GM12878 (cell line): ENCODE results near the gene ARHGEF18. TPM values are rescaled to one million over a fixed set of nuclear protein-coding genes. Genes with fewer than 3 reads are reported as not detected.

ENCODE experiments used
- ATF7 ChIP-seq: fragments of 450-650 bp; IDR thresholded peaks from 2 replicates; pipeline ENCODE4 v1.6.1; 2016; ENCODE audit warnings: low read depth, mild to moderate bottlenecking
- BACH1 ChIP-seq: fragments of 450-650 bp; IDR thresholded peaks from 2 replicates; pipeline ENCODE4 v1.6.1; 2017; ENCODE audit warnings: mild to moderate bottlenecking, borderline replicate concordance
- CEBPB ChIP-seq, 2 experiments: fragments of 150-350 bp in 1 of 2; IDR thresholded peaks; 2 replicates each; pipeline ENCODE4 v1.6.1; 2012 to 2014; ENCODE audit warnings: low read depth in 2 of 2, low read length in 2 of 2, borderline replicate concordance in 1 of 2, inconsistent platforms in 1 of 2
- DPF2 ChIP-seq: fragments of 450-650 bp; IDR thresholded peaks from 2 replicates; pipeline ENCODE4 v1.6.1; 2017; ENCODE audit warnings: mild to moderate bottlenecking
- EGR1 ChIP-seq, 2 experiments: IDR thresholded peaks; 1 replicate in 1 of 2; 2 replicates in 1 of 2; pipeline ENCODE4 v1.6.1; 2011 to 2012; ENCODE audit warnings: low read depth in 2 of 2, low read length in 2 of 2, borderline replicate concordance in 1 of 2, mild to moderate bottlenecking in 1 of 2, moderate library complexity in 1 of 2
- EZH2 ChIP-seq: IDR thresholded peaks from 2 replicates; pipeline ENCODE4 v1.6.1; 2012; ENCODE audit warnings: low read depth, mild to moderate bottlenecking, control low read depth, inconsistent platforms, low read length, borderline replicate concordance; ENCODE audit not compliant: control insufficient read depth
- NR2C2 ChIP-seq: IDR thresholded peaks from 2 replicates; pipeline ENCODE4 v1.6.1; 2011; ENCODE audit warnings: borderline replicate concordance, low read depth; ENCODE audit not compliant: control insufficient read depth, insufficient read length
- PAX5 ChIP-seq: IDR thresholded peaks from 2 replicates; pipeline ENCODE4 v1.6.1; 2011; ENCODE audit warnings: low read depth, low read length, borderline replicate concordance
- RAD21 ChIP-seq: IDR thresholded peaks from 2 replicates; pipeline ENCODE4 v1.6.1; 2011; ENCODE audit warnings: mild to moderate bottlenecking, low read depth, low read length, moderate library complexity; ENCODE audit not compliant: insufficient read depth
- RELA ChIP-seq: fragments of 450-650 bp; IDR thresholded peaks from 2 replicates; pipeline ENCODE4 v1.8.0; 2014; ENCODE audit warnings: borderline replicate concordance; ENCODE audit not compliant: partially characterized antibody
- REST ChIP-seq: IDR thresholded peaks from 2 replicates; pipeline ENCODE4 v1.6.1; 2012; ENCODE audit warnings: mild to moderate bottlenecking, low read depth, low read length
- STAT3 ChIP-seq: IDR thresholded peaks from 2 replicates; pipeline ENCODE4 v1.6.1; 2011; ENCODE audit warnings: low read depth, low read length, improper control_type of control experiment
- SUZ12 ChIP-seq: fragments of 200-600 bp; sonication (generic); IDR thresholded peaks from one replicate; pipeline ENCODE4 v1.6.1; 2018; ENCODE audit warnings: antibody characterized with exemption, mild to moderate bottlenecking; ENCODE audit not compliant: unreplicated experiment
- YY1 ChIP-seq: IDR thresholded peaks from 2 replicates; pipeline ENCODE4 v1.6.1; 2011; ENCODE audit warnings: low read depth, mild to moderate bottlenecking, low read length
- ZBED1 ChIP-seq: IDR thresholded peaks from 2 replicates; pipeline ENCODE4 v1.6.1; 2016; ENCODE audit warnings: borderline replicate concordance
- ZBTB33 ChIP-seq: fragments of 450-650 bp; IDR thresholded peaks from 2 replicates; pipeline ENCODE4 v1.6.1; 2017; ENCODE audit warnings: mild to moderate bottlenecking
- polyA plus RNA-seq, 11 experiments: library from polyadenylated mRNA; depleted of rRNA in 4 of 11; unstranded in 6 of 11; stranded (reverse) in 5 of 11; fragments of >200 nt; fragmentation: Nextera tagmentation in 4 of 11; fragmentation: Illumina TruSeq in 1 of 11; extraction: Ambion mirVana in 4 of 11; extraction: Trizol in 1 of 11; gene quantifications; 1 replicate in 1 of 11; 2 replicates in 10 of 11; pipeline versions ENCODE4 v1.2.1 to v1.2.3, GENCODE V29; 2011 to 2016; ENCODE audit warnings: inconsistent platforms in 2 of 11, missing spikeins in 2 of 11, low read depth in 1 of 11
- total RNA-seq, 4 experiments: library from RNA; depleted of rRNA in 3 of 4; stranded (reverse); fragments of >200 nt in 3 of 4; fragmentation: Illumina TruSeq in 1 of 4; extraction: Trizol in 1 of 4; gene quantifications; 2 replicates each; pipeline versions ENCODE4 v1.2.1 to v1.2.3, GENCODE V29; 2013 to 2021
- TF ChIP-seq, protein P1 (sequence below): fragments of 150-350 bp; IDR thresholded peaks from 2 replicates; pipeline ENCODE4 v1.6.1; 2016; ENCODE audit warnings: low read depth, low read length
- TF ChIP-seq, protein P2 (sequence below): IDR thresholded peaks from 2 replicates; pipeline ENCODE4 v1.6.1; 2012; ENCODE audit warnings: low read length, inconsistent platforms

ARHGEF18 gene
- total and polyA plus RNA-seq, 10 of the 15 experiments (the other 5 are each of a cell fraction or from before 2014, with no cell fraction given): 0.31 to 32.3 (median 13.4) TPM

- TF ChIP-seq REST (no peak), PAX5 (peak; percentile 16; the same call in 1 of the 2 replicates), RELA (no peak), SUZ12 (no peak), DPF2 (peak; percentile 65; the same call in 1 of the 2 replicates), BACH1 (no peak), EGR1 (IDR thresholded peaks at IDR 0.05; ENCODE audit: borderline replicate concordance in 1 of 2, low read depth in 2 of 2, low read length in 2 of 2) (no peak), RAD21 (no peak), ZBTB33 (no peak), YY1 (no peak), STAT3 (no peak), EZH2 (no peak), ZBED1 (no peak), ATF7 (0 out of 2 replicates have a peak, but pooled peaks have one; percentile 2), CEBPB (IDR thresholded peaks at IDR 0.05; ENCODE audit: borderline replicate concordance in 1 of 2, low read depth in 2 of 2, low read length in 2 of 2) (no peak), NR2C2 (no peak)
- TF ChIP-seq, protein P1, sequence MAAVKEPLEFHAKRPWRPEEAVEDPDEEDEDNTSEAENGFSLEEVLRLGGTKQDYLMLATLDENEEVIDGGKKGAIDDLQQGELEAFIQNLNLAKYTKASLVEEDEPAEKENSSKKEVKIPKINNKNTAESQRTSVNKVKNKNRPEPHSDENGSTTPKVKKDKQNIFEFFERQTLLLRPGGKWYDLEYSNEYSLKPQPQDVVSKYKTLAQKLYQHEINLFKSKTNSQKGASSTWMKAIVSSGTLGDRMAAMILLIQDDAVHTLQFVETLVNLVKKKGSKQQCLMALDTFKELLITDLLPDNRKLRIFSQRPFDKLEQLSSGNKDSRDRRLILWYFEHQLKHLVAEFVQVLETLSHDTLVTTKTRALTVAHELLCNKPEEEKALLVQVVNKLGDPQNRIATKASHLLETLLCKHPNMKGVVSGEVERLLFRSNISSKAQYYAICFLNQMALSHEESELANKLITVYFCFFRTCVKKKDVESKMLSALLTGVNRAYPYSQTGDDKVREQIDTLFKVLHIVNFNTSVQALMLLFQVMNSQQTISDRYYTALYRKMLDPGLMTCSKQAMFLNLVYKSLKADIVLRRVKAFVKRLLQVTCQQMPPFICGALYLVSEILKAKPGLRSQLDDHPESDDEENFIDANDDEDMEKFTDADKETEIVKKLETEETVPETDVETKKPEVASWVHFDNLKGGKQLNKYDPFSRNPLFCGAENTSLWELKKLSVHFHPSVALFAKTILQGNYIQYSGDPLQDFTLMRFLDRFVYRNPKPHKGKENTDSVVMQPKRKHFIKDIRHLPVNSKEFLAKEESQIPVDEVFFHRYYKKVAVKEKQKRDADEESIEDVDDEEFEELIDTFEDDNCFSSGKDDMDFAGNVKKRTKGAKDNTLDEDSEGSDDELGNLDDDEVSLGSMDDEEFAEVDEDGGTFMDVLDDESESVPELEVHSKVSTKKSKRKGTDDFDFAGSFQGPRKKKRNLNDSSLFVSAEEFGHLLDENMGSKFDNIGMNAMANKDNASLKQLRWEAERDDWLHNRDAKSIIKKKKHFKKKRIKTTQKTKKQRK: no peak
- TF ChIP-seq, protein P2, sequence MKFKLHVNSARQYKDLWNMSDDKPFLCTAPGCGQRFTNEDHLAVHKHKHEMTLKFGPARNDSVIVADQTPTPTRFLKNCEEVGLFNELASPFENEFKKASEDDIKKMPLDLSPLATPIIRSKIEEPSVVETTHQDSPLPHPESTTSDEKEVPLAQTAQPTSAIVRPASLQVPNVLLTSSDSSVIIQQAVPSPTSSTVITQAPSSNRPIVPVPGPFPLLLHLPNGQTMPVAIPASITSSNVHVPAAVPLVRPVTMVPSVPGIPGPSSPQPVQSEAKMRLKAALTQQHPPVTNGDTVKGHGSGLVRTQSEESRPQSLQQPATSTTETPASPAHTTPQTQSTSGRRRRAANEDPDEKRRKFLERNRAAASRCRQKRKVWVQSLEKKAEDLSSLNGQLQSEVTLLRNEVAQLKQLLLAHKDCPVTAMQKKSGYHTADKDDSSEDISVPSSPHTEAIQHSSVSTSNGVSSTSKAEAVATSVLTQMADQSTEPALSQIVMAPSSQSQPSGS: no peak
These were observed at the start of gene ARHGEF18 (continued) for GRCh38 chr19:7348587-7349230.
